HL-60 (cell line): ENCODE measurements around the gene MYMK.

Experiments used
- CTCF ChIP-seq: IDR thresholded peaks from one replicate; pipeline ENCODE4 v1.5.1; 2011; ENCODE audit warnings: low read length, control low read depth, inconsistent platforms; ENCODE audit not compliant: insufficient read depth
- GABPA ChIP-seq: IDR thresholded peaks from 2 replicates; pipeline ENCODE4 v1.6.1; 2012; ENCODE audit warnings: low read depth
- POLR2AphosphoS5 ChIP-seq: IDR thresholded peaks from 2 replicates; pipeline ENCODE4 v1.6.1; 2012; ENCODE audit warnings: low read depth
- TF ChIP-seq, protein P1 (sequence below): IDR thresholded peaks from 2 replicates; pipeline ENCODE4 v1.6.1; 2012; ENCODE audit warnings: low read depth; ENCODE audit not compliant: insufficient replicate concordance

GRCh38 chr9:133536080-133536479 lies 11.3 kb upstream of the MYMK start:
- no peak for TF ChIP-seq POLR2AphosphoS5
- TF ChIP-seq CTCF, result no peak
- no peak for TF ChIP-seq GABPA
- TF ChIP-seq, protein P1, sequence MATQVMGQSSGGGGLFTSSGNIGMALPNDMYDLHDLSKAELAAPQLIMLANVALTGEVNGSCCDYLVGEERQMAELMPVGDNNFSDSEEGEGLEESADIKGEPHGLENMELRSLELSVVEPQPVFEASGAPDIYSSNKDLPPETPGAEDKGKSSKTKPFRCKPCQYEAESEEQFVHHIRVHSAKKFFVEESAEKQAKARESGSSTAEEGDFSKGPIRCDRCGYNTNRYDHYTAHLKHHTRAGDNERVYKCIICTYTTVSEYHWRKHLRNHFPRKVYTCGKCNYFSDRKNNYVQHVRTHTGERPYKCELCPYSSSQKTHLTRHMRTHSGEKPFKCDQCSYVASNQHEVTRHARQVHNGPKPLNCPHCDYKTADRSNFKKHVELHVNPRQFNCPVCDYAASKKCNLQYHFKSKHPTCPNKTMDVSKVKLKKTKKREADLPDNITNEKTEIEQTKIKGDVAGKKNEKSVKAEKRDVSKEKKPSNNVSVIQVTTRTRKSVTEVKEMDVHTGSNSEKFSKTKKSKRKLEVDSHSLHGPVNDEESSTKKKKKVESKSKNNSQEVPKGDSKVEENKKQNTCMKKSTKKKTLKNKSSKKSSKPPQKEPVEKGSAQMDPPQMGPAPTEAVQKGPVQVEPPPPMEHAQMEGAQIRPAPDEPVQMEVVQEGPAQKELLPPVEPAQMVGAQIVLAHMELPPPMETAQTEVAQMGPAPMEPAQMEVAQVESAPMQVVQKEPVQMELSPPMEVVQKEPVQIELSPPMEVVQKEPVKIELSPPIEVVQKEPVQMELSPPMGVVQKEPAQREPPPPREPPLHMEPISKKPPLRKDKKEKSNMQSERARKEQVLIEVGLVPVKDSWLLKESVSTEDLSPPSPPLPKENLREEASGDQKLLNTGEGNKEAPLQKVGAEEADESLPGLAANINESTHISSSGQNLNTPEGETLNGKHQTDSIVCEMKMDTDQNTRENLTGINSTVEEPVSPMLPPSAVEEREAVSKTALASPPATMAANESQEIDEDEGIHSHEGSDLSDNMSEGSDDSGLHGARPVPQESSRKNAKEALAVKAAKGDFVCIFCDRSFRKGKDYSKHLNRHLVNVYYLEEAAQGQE, result no peak
